Measurements from ENCODE around the gene CDH24. TPM values are rescaled to one million over a fixed set of nuclear protein-coding genes. Genes with fewer than 3 reads are reported as not detected.

CDH24 gene
- total RNA-seq, 2 donors from 2014 or later: 4.9 to 9.9 TPM

- intact Hi-C loops (cut with DNase I): no loop called here
- ATAC-seq: no peak
- no peak for TF ChIP-seq POLR2A (IDR thresholded peaks at IDR 0.05)
- TF ChIP-seq CTCF (IDR thresholded peaks at IDR 0.05): no peak
These were observed 59.5 kb downstream of the CDH24 start for GRCh38 chr14:22997676-22998323.

More at GRCh38 chr14:22997676-22998323, 59.5 kb downstream of the CDH24 start:
- H3K36me3 ChIP-seq (replicated peaks in 1 of 2; ENCODE audit: insufficient read depth in 1 of 2, low read depth in 2 of 2): no peaks in the 10 kb centered on the region
- peaks cover 5% of the 10 kb centered on the region for H3K4me1 ChIP-seq
- H3K4me3 ChIP-seq: no peak overlapping the region
- no peaks in the 10 kb centered on the region for H3K27me3 ChIP-seq
- DNase-seq: no peak
- H3K9me3 ChIP-seq: no peaks in the 10 kb centered on the region
- 57 to 73% methylated on average over 9 of the region's 9 CpGs for WGBS, 2 donors
- no peak overlapping the region for H3K27ac ChIP-seq

Other genes starting within 250 kb of the CDH24 start
- 10 to 100 TPM in 1 of 2 donors, 1 to 10 TPM in 1; 6.9 to 16.6 TPM for gene SLC7A7, start 242.1 kb downstream of the CDH24 start, total RNA-seq
- gene MRPL52, start 227.6 kb downstream of the CDH24 start, total RNA-seq: 10 to 100 TPM; 29.3 to 45.1 TPM
- 10 to 100 TPM; 55.3 to 65.3 TPM for gene MMP14, start 220.9 kb downstream of the CDH24 start, total RNA-seq
- 10 to 100 TPM; 47.8 to 83.0 TPM for gene LRP10, start 185.8 kb downstream of the CDH24 start, total RNA-seq
- gene REM2, start 174.3 kb downstream of the CDH24 start, total RNA-seq: not detected
- gene RBM23, start 138.4 kb downstream of the CDH24 start, total RNA-seq: 100 to 1,000 TPM in 1 of 2 donors, 10 to 100 TPM in 1; 39.4 to 219 TPM
- gene PRMT5, start 128.1 kb downstream of the CDH24 start, total RNA-seq: 10 to 100 TPM; 36.1 to 40.2 TPM
- gene HAUS4, start 100.4 kb downstream of the CDH24 start, total RNA-seq: 10 to 100 TPM; 16.8 to 47.0 TPM
- 10 to 100 TPM; 15.8 to 19.5 TPM for gene AJUBA, start 75.0 kb downstream of the CDH24 start, total RNA-seq
- gene C14orf93, start 47.4 kb downstream of the CDH24 start, total RNA-seq: 10 to 100 TPM in 1 of 2 donors, 1 to 10 TPM in 1; 4.0 to 11.2 TPM
- gene PSMB5, start 22.6 kb downstream of the CDH24 start, total RNA-seq: 10 to 100 TPM; 47.0 to 93.3 TPM
- gene PSMB11, start 15.3 kb downstream of the CDH24 start, total RNA-seq: not detected
- 100 to 1,000 TPM in 1 of 2 donors, 10 to 100 TPM in 1; 91.6 to 110 TPM for gene ACIN1, start 37.6 kb upstream of the CDH24 start, total RNA-seq
- 1 to 10 TPM; 3.6 to 7.0 TPM for gene C14orf119, start 38.0 kb upstream of the CDH24 start, total RNA-seq
- gene CIROP, start 47.5 kb upstream of the CDH24 start, total RNA-seq: not detected
- gene CEBPE, start 61.7 kb upstream of the CDH24 start, total RNA-seq: not detected
- gene SLC7A8, start 126.1 kb upstream of the CDH24 start, total RNA-seq: 10 to 100 TPM; 17.8 to 18.2 TPM
- not detected for gene RNF212B, start 180.4 kb upstream of the CDH24 start, total RNA-seq
- 1 to 10 TPM; 4.9 to 8.6 TPM for gene HOMEZ, start 228.6 kb upstream of the CDH24 start, total RNA-seq
- gene PPP1R3E, start 245.3 kb upstream of the CDH24 start, total RNA-seq: 1 to 10 TPM; 5.4 to 9.6 TPM
- 10 to 100 TPM; 25.4 to 73.2 TPM for gene BCL2L2, start 249.3 kb upstream of the CDH24 start, total RNA-seq

Data from body of pancreas (tissue), 4 donors.